ENCODE results near the gene TMEM141.
"Not testable (repeated sequence)": the region's sequence is repeated elsewhere in the genome, so short reads cannot be mapped to it uniquely, and the experiment has no call there.

Gene TMEM141

GRCh38 chr9:136796238-136796774 lies 5.2 kb downstream of the TMEM141 start, which contains the start of gene CCDC183:
TSS of gene CCDC183 (plus strand) at chr9:136796338. CDS start at chr9:136796398, 60 bp downstream.
- no peak for DNase-seq

GRCh38 chr9:136796775-136797347 lies 5.7 kb downstream of the TMEM141 start:
- not testable (repeated sequence) for DNase-seq

- no peak for DNase-seq
Observed at GRCh38 chr9:136798708-136799078, 7.5 kb downstream of the TMEM141 start.

- no peak for DNase-seq
Observed at GRCh38 chr9:136799079-136799853, 8.1 kb downstream of the TMEM141 start.

GRCh38 chr9:136799854-136800657 lies 8.9 kb downstream of the TMEM141 start:
- DNase-seq, result peak; percentile 55 to 96 (median 81)

GRCh38 chr9:136802321-136802720 lies 11.2 kb downstream of the TMEM141 start:
- no peak for DNase-seq

GRCh38 chr9:136803009-136803550 lies 11.9 kb downstream of the TMEM141 start:
- not testable (repeated sequence) for DNase-seq

GRCh38 chr9:136803551-136804508 lies 12.7 kb downstream of the TMEM141 start:
- DNase-seq, result no peak

GRCh38 chr9:136804509-136805206 lies 13.5 kb downstream of the TMEM141 start:
- DNase-seq, result no peak

GRCh38 chr9:136805207-136805740 lies 14.1 kb downstream of the TMEM141 start:
- DNase-seq, result no peak

GRCh38 chr9:136806067-136806466 lies 14.9 kb downstream of the TMEM141 start:
- DNase-seq, result no peak

GRCh38 chr9:136806631-136807201 lies 15.6 kb downstream of the TMEM141 start:
- no peak for DNase-seq

GRCh38 chr9:136807281-136808074 lies 16.3 kb downstream of the TMEM141 start, which contains the start of gene RABL6:
TSS of gene RABL6 (plus strand) at chr9:136807948. CDS start at chr9:136808197, 249 bp downstream.
- DNase-seq, result peak; percentile 55 to 80 (median 61)

GRCh38 chr9:136808075-136808805 lies 17.1 kb downstream of the TMEM141 start:
- DNase-seq, result peak in 2 of 4 experiments; percentile 37 to 50

GRCh38 chr9:136808806-136809158 lies 17.6 kb downstream of the TMEM141 start:
- DNase-seq, result no peak

- no peak for DNase-seq
Observed at GRCh38 chr9:136814725-136815421, 23.7 kb downstream of the TMEM141 start.

GRCh38 chr9:136815422-136815782 lies 24.3 kb downstream of the TMEM141 start:
- DNase-seq, result no peak
